AG04449 (cell line): ENCODE results near the gene HIVEP3.

ENCODE experiments used
- CTCF ChIA-PET: fragments of 350-600 bp; formaldehyde crosslinking; extraction: SDS; loops from one replicate; lab custom pipeline; 2021; ENCODE audit warnings: antibody characterized with exemption; lab: Yijun Ruan, JAX
- POLR2A ChIA-PET: fragments of 400-600, 350-600 bp; formaldehyde crosslinking; extraction: SDS; loops from one replicate; lab custom pipeline; 2020; ENCODE audit warnings: antibody characterized with exemption, inconsistent platforms; lab: Yijun Ruan, JAX
- DNase-seq: peaks from one replicate; pipeline ENCODE4 v3.0.0-alpha.2; 2010; ENCODE audit warnings: low read depth, low spot score
- H3K4me3 ChIP-seq: 2 replicates; pipeline ENCODE4 v1.5.1; 2011; ENCODE audit warnings: low read depth, mild to moderate bottlenecking, control low read depth, low read length
- TF ChIP-seq, protein P1 (sequence below): IDR thresholded peaks from one replicate; pipeline ENCODE4 v1.5.1; 2011; ENCODE audit warnings: mild to moderate bottlenecking, moderate library complexity, low read length, control low read depth, inconsistent platforms; ENCODE audit not compliant: insufficient read depth; ENCODE audit errors: missing control alignments

Gene HIVEP3

DNA sequence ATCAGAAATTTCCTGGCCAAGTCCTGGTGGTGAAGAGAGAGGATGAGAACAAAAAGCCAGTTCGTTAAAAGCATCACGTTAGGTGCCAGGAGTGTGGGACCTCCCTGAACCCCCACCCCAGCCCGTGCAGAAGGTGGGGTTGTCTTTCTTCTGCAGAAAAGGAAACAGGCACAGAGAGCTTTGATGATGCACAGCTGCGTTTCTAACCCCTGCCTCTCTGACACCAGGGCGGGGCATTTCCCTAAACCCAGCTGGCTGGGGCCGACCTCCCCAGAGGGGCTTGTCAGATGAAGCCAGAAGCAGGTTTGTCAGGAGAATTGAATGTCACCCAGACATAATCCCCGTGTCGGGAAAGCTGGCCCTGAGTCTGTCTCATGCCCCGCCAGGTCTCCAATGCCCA is 244.9 kb downstream of the HIVEP3 start:
- CTCF ChIA-PET, result interaction anchor here (0.9 to 2.5 kb wide), 7 partner anchors 8 to 100 kb away, joined by 3 to 10 read pairs (median 4); no protein-coding TSS in a partner anchor
- POLR2A ChIA-PET, result interaction anchor here (0.7 to 3.1 kb wide), 5 partner anchors 8 to 241 kb away, joined by 3 to 14 read pairs (median 4); no protein-coding TSS in a partner anchor
- no peak overlapping the region for H3K4me3 ChIP-seq
- TF ChIP-seq, protein P1, sequence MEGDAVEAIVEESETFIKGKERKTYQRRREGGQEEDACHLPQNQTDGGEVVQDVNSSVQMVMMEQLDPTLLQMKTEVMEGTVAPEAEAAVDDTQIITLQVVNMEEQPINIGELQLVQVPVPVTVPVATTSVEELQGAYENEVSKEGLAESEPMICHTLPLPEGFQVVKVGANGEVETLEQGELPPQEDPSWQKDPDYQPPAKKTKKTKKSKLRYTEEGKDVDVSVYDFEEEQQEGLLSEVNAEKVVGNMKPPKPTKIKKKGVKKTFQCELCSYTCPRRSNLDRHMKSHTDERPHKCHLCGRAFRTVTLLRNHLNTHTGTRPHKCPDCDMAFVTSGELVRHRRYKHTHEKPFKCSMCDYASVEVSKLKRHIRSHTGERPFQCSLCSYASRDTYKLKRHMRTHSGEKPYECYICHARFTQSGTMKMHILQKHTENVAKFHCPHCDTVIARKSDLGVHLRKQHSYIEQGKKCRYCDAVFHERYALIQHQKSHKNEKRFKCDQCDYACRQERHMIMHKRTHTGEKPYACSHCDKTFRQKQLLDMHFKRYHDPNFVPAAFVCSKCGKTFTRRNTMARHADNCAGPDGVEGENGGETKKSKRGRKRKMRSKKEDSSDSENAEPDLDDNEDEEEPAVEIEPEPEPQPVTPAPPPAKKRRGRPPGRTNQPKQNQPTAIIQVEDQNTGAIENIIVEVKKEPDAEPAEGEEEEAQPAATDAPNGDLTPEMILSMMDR, result no peak
- no peak for DNase-seq

DNA sequence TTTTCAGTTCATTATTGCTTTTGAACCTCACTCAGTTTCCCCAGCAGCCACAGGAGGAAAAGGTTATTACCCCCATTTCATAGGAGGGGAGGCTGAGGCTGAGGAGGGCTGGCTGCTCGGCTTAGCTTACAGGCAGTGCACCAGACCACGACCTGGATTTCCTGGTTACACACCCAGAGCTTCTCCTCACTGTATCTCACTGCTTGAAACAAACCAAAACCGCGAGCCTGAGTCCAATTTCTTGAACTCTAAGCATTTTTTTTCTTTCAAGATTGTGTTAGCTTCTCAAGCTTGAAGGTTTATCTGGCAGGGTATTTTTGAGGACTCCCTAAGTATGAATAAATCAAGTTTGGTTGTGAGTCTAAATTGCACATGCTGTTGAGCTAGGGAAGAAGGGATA is 245.3 kb downstream of the HIVEP3 start:
- no peak overlapping the region; the same call in 1 of the 2 replicates for H3K4me3 ChIP-seq
- TF ChIP-seq, protein P1, result no peak
- DNase-seq, result no peak
- CTCF ChIA-PET, result interaction anchor here (0.9 to 2.5 kb wide), 8 partner anchors 7 to 100 kb away, joined by 3 to 10 read pairs (median 4); no protein-coding TSS in a partner anchor
- POLR2A ChIA-PET, result interaction anchor here (0.7 to 3.1 kb wide), 6 partner anchors 8 to 241 kb away, joined by 3 to 14 read pairs (median 4); no protein-coding TSS in a partner anchor

DNA sequence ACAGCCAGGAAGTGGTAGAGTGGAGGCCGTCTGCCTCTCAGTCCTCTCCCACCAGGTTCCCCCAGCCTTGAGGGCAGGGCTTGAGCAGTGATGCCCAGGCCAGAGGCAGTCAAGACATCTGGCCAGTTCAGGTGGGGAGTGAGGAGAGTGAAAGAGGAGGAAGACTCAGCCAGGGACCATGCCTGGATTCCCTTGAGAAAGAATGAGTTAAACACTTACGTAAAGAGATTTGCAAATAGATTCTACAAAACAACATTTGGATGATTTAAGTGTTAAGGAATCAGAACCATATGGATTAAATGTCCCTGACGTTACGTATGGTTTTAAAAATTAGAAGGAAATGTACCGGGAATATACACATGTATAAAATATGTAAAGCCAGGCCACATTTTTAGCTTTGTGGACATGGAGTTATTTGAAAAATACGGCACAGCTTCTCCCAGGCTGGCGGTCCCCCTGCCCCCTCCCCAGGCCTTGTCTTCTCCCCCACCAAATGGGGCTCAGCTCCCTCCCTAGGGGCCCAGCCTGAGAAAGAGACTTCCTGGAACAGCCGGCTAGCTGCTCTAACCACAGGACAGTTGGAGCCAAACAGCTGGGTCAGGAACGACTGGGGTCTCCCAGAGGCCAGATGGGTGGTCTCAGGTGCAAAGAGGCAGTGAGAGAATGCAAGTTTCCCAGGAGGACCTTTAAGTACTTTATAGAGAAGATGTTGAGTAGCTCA is 245.9 kb downstream of the HIVEP3 start:
- H3K4me3 ChIP-seq, result no peak overlapping the region
- TF ChIP-seq, protein P1, result no peak
- peak; percentile 95 for DNase-seq
- ChIA-PET POLR2A (interaction anchor here (0.7 to 3.1 kb wide), 7 partner anchors 9 to 240 kb away, joined by 3 to 14 read pairs (median 4); no protein-coding TSS in a partner anchor), CTCF (interaction anchor here (0.9 to 2.5 kb wide), 7 partner anchors 8 to 99 kb away, joined by 3 to 10 read pairs (median 4); no protein-coding TSS in a partner anchor)

DNA sequence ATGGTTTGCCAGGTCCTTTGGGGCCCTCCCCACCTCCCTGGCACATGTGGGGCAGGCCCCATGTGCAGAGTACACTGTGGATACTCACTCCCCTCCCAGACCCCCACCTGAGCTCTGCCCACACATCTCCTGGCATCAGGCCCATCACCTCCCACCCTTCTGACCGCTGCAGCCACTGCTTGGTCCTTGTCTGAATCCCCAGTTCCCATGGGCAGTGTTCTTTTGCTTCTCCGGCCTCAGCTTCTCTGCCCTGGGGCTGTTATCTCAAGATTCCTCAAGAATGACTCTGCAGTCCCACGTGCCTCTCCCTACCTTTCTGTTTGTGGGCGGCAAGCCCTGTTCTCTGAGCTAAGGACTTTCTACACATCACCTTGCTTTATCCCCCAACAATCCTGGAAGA is 246.5 kb downstream of the HIVEP3 start:
- CTCF ChIA-PET, result interaction anchor here (1.1 to 2.5 kb wide), 5 partner anchors 9 to 98 kb away, joined by 3 to 10 read pairs (median 3); no protein-coding TSS in a partner anchor
- peak; percentile 64 for DNase-seq
- POLR2A ChIA-PET, result interaction anchor here (0.6 to 3.1 kb wide), 4 partner anchors 9 to 42 kb away, joined by 3 to 14 read pairs (median 6); no protein-coding TSS in a partner anchor
- TF ChIP-seq, protein P1, result no peak
- no peak overlapping the region for H3K4me3 ChIP-seq

DNA sequence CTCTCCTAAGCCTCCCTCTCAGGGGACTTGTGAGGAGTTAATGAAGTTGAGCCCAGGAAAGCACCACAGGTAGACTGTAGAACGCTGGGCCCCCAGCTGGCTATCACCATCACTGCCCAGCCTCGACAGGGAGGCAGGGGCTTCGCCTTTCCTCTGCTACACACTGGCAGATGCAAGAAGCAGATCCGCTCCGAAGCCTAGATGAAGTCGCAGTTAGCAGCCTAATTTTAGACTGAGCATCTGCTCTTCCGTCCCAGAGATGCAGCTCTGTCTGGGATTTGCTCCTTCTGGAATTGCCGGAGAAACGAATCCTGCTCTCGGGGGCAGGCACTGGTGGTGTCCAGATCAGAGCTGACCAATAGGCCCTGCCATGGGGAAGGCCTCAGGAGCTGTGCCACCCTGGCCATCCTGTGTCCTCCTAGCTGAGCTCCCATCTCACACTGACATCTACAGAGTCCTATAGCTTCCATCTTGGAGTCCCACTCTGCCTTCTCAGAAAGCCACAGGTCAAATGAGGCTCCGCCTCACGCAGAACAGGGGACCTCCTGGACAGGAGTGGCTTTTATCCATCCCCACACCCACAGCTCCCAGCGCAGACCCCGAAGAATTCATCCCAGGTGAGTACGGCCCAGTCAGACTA is 247.5 kb downstream of the HIVEP3 start:
- ChIA-PET POLR2A (interaction anchor here (0.6 to 3.1 kb wide), 3 partner anchors 9 to 38 kb away, joined by 3 to 14 read pairs (median 3); no protein-coding TSS in a partner anchor), CTCF (interaction anchor here (0.7 to 2.5 kb wide), 5 partner anchors 10 to 97 kb away, joined by 3 to 10 read pairs (median 3); no protein-coding TSS in a partner anchor)
- TF ChIP-seq, protein P1, result no peak

More for the DNA sequence above, 247.5 kb downstream of the HIVEP3 start:
- DNase-seq, result no peak
- H3K4me3 ChIP-seq, result no peak overlapping the region
